GM12801 (cell line): ENCODE data around the gene AFAP1.

Experiments used
- CTCF ChIP-seq: IDR thresholded peaks from one replicate; pipeline ENCODE4 v1.5.1; 2011; ENCODE audit warnings: control low read depth; ENCODE audit not compliant: insufficient read length; ENCODE audit errors: extremely low read depth

AFAP1 gene

GRCh38 chr4:7819446-7819845 lies 120.2 kb downstream of the AFAP1 start:
- no peak for TF ChIP-seq CTCF

- no peak for TF ChIP-seq CTCF
Observed at GRCh38 chr4:7818399-7818911, 121.2 kb downstream of the AFAP1 start.

GRCh38 chr4:7817877-7818398 lies 121.7 kb downstream of the AFAP1 start:
- no peak for TF ChIP-seq CTCF

GRCh38 chr4:7816771-7817170 lies 122.9 kb downstream of the AFAP1 start:
- no peak for TF ChIP-seq CTCF

GRCh38 chr4:7815981-7816380 lies 123.7 kb downstream of the AFAP1 start:
- TF ChIP-seq CTCF = no peak

GRCh38 chr4:7815562-7815961 lies 124.1 kb downstream of the AFAP1 start:
- no peak for TF ChIP-seq CTCF

GRCh38 chr4:7814451-7814850 lies 125.2 kb downstream of the AFAP1 start:
- TF ChIP-seq CTCF = no peak

GRCh38 chr4:7813674-7814073 lies 126.0 kb downstream of the AFAP1 start:
- TF ChIP-seq CTCF = no peak
